Sigmoid colon (tissue), 4 donors: ENCODE measurements around the gene ABCC1.
A peak's percentile ranks its signal among the peaks of the same experiment; 100 is the strongest.

Experiments
- CTCF ChIP-seq, 4 experiments: fragments of 450-650 bp in 3 of 4; fragments of 200-600 bp in 1 of 4; IDR thresholded peaks; one replicate each; pipeline ENCODE4 v1.5.1; 2016 to 2019; ENCODE audit warnings: antibody characterized with exemption in 4 of 4, mild to moderate bottlenecking in 3 of 4, moderate library complexity in 2 of 4
- EP300 ChIP-seq, 4 donors: sonication (generic); formaldehyde crosslinking; IDR thresholded peaks; one replicate each; pipeline ENCODE4 v1.6.1; 2017; ENCODE audit warnings: antibody characterized with exemption in 4 of 4

DNA sequence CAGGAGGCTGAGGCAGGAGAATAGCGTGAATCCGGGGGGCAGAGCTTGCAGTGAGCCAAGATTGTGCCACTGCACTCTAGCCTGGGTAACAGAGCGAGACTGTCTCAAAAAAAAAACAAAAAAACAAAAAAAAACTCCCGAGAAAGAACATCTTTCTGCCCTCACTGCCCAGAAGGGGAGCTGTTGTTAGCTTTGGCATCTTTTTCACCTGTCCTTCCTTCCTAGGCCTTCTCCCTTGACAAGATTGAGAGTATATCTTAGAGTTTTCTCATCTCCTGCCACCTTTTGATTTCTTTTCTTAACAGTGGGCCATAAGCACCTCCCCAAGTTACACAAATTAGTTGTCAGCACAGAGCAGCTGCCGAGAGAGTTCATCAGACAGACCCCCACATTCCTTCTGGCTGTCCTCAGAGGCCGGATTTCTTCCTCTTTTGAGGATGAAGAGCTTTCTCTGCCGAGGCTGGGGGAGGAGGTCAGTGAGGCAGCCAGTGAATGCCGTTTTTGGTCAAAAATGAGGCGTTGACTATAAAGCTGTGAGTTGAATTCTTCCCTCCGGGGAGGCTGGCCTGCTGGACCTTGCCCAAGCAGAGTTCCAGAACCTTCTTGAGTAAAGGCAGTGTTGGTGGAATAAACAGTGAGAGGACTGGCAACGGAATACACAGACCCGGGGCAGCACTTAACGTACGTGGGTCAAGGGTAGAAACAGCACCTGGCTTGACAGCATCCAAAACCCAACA, 146.9 kb downstream of the ABCC1 start:
- TF ChIP-seq CTCF (IDR thresholded peaks at IDR 0.05) (peak; percentile 29 to 47 (median 38)), EP300 (IDR thresholded peaks at IDR 0.05) (peak in 2 of 4 donors; percentile 76 to 83)
